PC-9 (cell line): Measurements from ENCODE around the gene YES1. TPM values are rescaled to one million over a fixed set of nuclear protein-coding genes. Genes with fewer than 3 reads are reported as not detected.

Experiments
- BruUV-seq: library from RNA; stranded (reverse); fragments of 400-500 nt; replicated peaks from 2 replicates; lab custom pipeline; 2021; lab: Mats Ljungman, UMichigan
- CTCF ChIA-PET: fragments of 300-600 bp; sonication (Branson Sonifier 250); formaldehyde crosslinking; loops from one replicate; lab custom pipeline; 2022; ENCODE audit warnings: antibody characterized with exemption; lab: Charles Lee
- POLR2A ChIA-PET: fragments of 300-600 bp; sonication (Branson Sonifier 250); formaldehyde crosslinking; loops from one replicate; lab custom pipeline; 2022; ENCODE audit warnings: antibody characterized with exemption; ENCODE audit not compliant: unreplicated experiment; lab: Charles Lee
- DNase-seq, 2 experiments: peaks; one replicate each; pipeline versions ENCODE4 v3.0.0 to v3.0.0-alpha.2; 2015 to 2022; ENCODE audit warnings: mixed read lengths in 1 of 2
- H2AFZ ChIP-seq: fragments of 200-600 bp; sonication (generic); 2 replicates; pipeline ENCODE4 v1.8.1; 2017; ENCODE audit warnings: antibody characterized with exemption
- H3F3A ChIP-seq: fragments of 200-600 bp; sonication (generic); 2 replicates; pipeline ENCODE4 v1.8.1; 2017; ENCODE audit warnings: antibody characterized with exemption, mild to moderate bottlenecking, low read depth; ENCODE audit not compliant: insufficient read depth
- H3K27ac ChIP-seq: fragments of 200-600 bp; sonication (generic); 2 replicates; pipeline ENCODE4 v1.6.1; 2016; ENCODE audit warnings: mixed run types
- H3K27me3 ChIP-seq: fragments of 200-600 bp; sonication (generic); 2 replicates; pipeline ENCODE4 v1.6.1; 2016; ENCODE audit warnings: low read depth, mixed run types; ENCODE audit not compliant: insufficient read depth
- H3K36me3 ChIP-seq: fragments of 200-600 bp; sonication (generic); 2 replicates; pipeline ENCODE4 v1.6.1; 2016; ENCODE audit warnings: low read depth, mixed run types
- H3K4me1 ChIP-seq: fragments of 200-600 bp; sonication (generic); replicated peaks from 2 replicates; pipeline ENCODE4 v1.6.1; 2016; ENCODE audit warnings: mixed run types; ENCODE audit not compliant: insufficient read depth
- H3K4me2 ChIP-seq: fragments of 200-600 bp; sonication (generic); 2 replicates; pipeline ENCODE4 v1.6.1; 2017; ENCODE audit warnings: mixed run types
- H3K4me3 ChIP-seq: fragments of 200-600 bp; sonication (generic); 2 replicates; pipeline ENCODE4 v1.6.1; 2016; ENCODE audit warnings: mixed run types
- H3K79me2 ChIP-seq: fragments of 200-600 bp; sonication (generic); 2 replicates; pipeline ENCODE4 v1.6.1; 2017; ENCODE audit warnings: low read depth, mixed run types
- H3K9me2 ChIP-seq: fragments of 200-600 bp; sonication (generic); 2 replicates; pipeline ENCODE4 v1.8.1; 2017; ENCODE audit warnings: mild to moderate bottlenecking; ENCODE audit not compliant: insufficient read depth
- H3K9me3 ChIP-seq: fragments of 200-600 bp; sonication (generic); 2 replicates; pipeline ENCODE4 v1.8.1; 2016; ENCODE audit warnings: low read depth; ENCODE audit not compliant: insufficient read depth
- H4K20me1 ChIP-seq: fragments of 200-600 bp; sonication (generic); 2 replicates; pipeline ENCODE4 v1.8.1; 2017; ENCODE audit not compliant: insufficient read depth
- EZH2 ChIP-seq: fragments of 200-600 bp; sonication (generic); IDR thresholded peaks from 2 replicates; pipeline ENCODE4 v1.8.0; 2017; ENCODE audit warnings: antibody characterized with exemption, low read depth
- intact Hi-C: fragments of 100-400 bp; cut with micrococcal nuclease; formaldehyde crosslinking; loops from one replicate; pipeline ENCODE4 v1.10.0; 2022; ENCODE audit not compliant: unreplicated experiment
- total RNA-seq: library from RNA; stranded (reverse); gene quantifications from 2 replicates; pipeline ENCODE4 v1.2.3, GENCODE V29; 2021
- TF ChIP-seq, protein P1 (sequence below): fragments of 200-600 bp; sonication (generic); conservative IDR thresholded peaks from 2 replicates; pipeline ENCODE4 v1.6.1; 2017; ENCODE audit warnings: mixed run types, antibody characterized with exemption, mild to moderate bottlenecking, moderate library complexity

Gene YES1
- total RNA-seq, 1 experiment from 2014 or later = 111 TPM

DNA sequence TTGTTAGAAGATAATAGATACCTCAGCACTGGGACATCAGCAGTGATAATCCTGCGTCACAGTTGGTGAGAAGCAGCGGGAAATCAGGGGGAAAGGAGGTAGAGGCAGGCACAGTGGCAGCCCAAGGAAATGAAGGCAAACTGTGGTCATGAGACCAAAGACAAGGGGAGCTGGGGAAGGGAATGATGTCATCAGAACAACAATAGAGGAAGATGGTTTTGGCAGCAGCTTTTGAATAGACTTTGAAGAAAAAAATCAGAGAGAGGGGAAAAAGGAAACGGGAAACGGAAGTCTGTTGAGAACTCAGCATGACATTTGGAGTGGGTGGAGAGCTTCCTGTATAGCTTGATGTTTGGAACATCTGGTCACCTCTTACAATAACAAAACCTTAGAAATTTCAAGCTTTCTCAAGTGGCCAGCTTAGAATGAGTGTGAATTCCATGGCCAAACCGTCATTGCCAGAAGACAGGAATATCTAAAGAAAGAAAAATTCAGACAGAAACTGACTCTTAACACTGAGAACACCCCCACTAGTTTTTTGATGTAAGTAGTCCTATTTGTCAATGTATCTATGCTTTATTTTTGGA, 18.4 kb upstream of the YES1 start:
- Histone ChIP-seq H3K79me2 (no peaks in the 10 kb centered on the region), H3K36me3 (no peaks in the 10 kb centered on the region), H3K4me3 (no peak overlapping the region), H3K27me3 (no peaks in the 10 kb centered on the region), H3K27ac (no peak overlapping the region), H3K4me1 (no peaks in the 10 kb centered on the region), H3K4me2 (no peak overlapping the region), H4K20me1 (no peaks in the 10 kb centered on the region), H3F3A (no peaks in the 10 kb centered on the region), H3K9me3 (no peaks in the 10 kb centered on the region), H3K9me2 (no peaks in the 10 kb centered on the region), H2AFZ (0 out of 2 replicates have a peak overlapping the region, but pooled peaks have one; percentile 26)
- intact Hi-C loops = loop anchor here (10.0 kb wide), 2 partner anchors 116 to 566 kb away; partner anchors contain the start of genes ENOSF1 and THOC1
- ChIA-PET POLR2A (interaction anchor here (0.5 to 0.7 kb wide), 3 partner anchors 90 to 156 kb away, joined by 3 to 7 read pairs (median 6); partner anchors contain the start of gene ENOSF1), CTCF (interaction anchor here (0.6 to 3.7 kb wide), 11 partner anchors 9 to 289 kb away, joined by 3 to 28 read pairs (median 5); partner anchors contain the start of gene ENOSF1)
- TF ChIP-seq, protein P1, sequence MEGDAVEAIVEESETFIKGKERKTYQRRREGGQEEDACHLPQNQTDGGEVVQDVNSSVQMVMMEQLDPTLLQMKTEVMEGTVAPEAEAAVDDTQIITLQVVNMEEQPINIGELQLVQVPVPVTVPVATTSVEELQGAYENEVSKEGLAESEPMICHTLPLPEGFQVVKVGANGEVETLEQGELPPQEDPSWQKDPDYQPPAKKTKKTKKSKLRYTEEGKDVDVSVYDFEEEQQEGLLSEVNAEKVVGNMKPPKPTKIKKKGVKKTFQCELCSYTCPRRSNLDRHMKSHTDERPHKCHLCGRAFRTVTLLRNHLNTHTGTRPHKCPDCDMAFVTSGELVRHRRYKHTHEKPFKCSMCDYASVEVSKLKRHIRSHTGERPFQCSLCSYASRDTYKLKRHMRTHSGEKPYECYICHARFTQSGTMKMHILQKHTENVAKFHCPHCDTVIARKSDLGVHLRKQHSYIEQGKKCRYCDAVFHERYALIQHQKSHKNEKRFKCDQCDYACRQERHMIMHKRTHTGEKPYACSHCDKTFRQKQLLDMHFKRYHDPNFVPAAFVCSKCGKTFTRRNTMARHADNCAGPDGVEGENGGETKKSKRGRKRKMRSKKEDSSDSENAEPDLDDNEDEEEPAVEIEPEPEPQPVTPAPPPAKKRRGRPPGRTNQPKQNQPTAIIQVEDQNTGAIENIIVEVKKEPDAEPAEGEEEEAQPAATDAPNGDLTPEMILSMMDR = no peak
- TF ChIP-seq EZH2 = no peak
- DNase-seq = no peak
- BruUV-seq = no TSS peak

DNA sequence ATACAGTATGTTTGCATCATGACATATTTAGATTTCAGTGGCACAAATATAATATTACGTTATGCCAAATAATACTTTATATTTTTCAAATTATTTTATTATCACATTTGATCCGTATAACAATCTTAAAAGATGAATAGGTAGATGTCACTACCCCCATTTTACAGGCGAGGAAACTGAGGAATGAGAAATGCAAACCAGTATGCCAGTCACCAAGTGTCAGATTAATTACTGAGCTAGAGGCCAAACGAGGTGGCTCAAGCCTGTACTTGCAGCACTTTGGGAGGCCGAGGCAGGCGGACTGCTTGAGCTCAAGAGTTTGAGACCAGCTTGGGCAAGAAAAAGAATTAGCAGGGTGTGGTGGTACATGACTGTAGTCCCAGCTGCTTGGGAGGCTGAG, 17.4 kb upstream of the YES1 start:
- H3K27me3 ChIP-seq = no peaks in the 10 kb centered on the region
- H3K9me3 ChIP-seq = no peaks in the 10 kb centered on the region
- intact Hi-C loops = no loop called here
- H3F3A ChIP-seq = no peaks in the 10 kb centered on the region
- H4K20me1 ChIP-seq = no peaks in the 10 kb centered on the region
- no peak overlapping the region for H3K4me2 ChIP-seq
- CTCF ChIA-PET = interaction anchor here (1.4 to 3.7 kb wide), 2 partner anchors 171 to 205 kb away, joined by 3 to 28 read pairs; no protein-coding TSS in a partner anchor
- no TSS peak for BruUV-seq
- no peak overlapping the region for H3K27ac ChIP-seq
- DNase-seq = no peak
- POLR2A ChIA-PET = no interaction called here
- no peak overlapping the region for H2AFZ ChIP-seq
- H3K36me3 ChIP-seq = no peaks in the 10 kb centered on the region
- H3K9me2 ChIP-seq = no peaks in the 10 kb centered on the region
- H3K4me1 ChIP-seq = no peaks in the 10 kb centered on the region
- TF ChIP-seq, protein P1 = no peak
- no peak overlapping the region for H3K4me3 ChIP-seq
- H3K79me2 ChIP-seq = no peaks in the 10 kb centered on the region

DNA sequence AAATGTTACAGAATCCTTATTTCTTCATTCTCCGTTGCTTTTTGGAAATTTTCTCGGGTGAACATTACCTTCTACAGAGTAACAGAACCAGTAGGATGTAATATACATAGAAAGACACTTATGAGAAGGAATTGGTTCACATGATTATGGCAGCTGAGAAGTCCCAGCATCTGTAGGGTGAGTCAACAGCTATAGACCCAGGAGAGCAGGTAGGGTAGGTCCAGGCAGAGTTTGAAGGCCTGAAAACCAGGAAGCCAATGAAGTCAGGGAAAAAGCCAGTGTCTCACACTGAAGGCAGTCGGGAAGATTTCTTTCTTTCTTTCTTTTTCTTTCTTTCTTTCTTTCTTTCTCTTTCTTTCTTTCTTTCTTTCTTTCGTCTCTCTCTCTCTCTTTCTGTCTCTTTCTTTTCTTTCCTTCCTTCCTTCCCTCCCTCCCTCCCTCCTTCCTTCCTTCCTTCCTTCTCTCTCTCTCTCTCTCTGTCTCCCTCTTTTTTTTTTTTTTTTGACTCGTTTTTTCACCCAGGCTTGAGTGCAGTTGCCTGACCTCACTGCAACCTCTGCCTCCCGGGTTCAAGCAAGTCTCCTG, 15.1 kb upstream of the YES1 start:
- H3K4me2 ChIP-seq = no peak overlapping the region
- no peak overlapping the region for H3K4me3 ChIP-seq
- H3K27ac ChIP-seq = no peak overlapping the region
- no peaks in the 10 kb centered on the region for H3F3A ChIP-seq
- CTCF ChIA-PET = interaction anchor here (0.6 kb wide), 1 partner anchor 45 kb away, joined by 4 read pairs; no protein-coding TSS in a partner anchor
- H3K9me3 ChIP-seq = no peaks in the 10 kb centered on the region
- H2AFZ ChIP-seq = no peak overlapping the region
- intact Hi-C loops = no loop called here
- TF ChIP-seq, protein P1 = no peak
- TF ChIP-seq EZH2 = no peak
- no TSS peak for BruUV-seq
- H3K27me3 ChIP-seq = no peaks in the 10 kb centered on the region
- no peaks in the 10 kb centered on the region for H4K20me1 ChIP-seq
- H3K9me2 ChIP-seq = no peaks in the 10 kb centered on the region
- H3K4me1 ChIP-seq = no peaks in the 10 kb centered on the region
- POLR2A ChIA-PET = no interaction called here
- DNase-seq = no peak
- no peaks in the 10 kb centered on the region for H3K79me2 ChIP-seq
- H3K36me3 ChIP-seq = no peaks in the 10 kb centered on the region
